WTC11 (cell line): Measurements from ENCODE around the gene SPATA46. TPM values are rescaled to one million over a fixed set of nuclear protein-coding genes. Genes with fewer than 3 reads are reported as not detected.
"Not testable (repeated sequence)": the region's sequence is repeated elsewhere in the genome, so short reads cannot be mapped to it uniquely, and the experiment has no call there.

Source experiments
- ATAC-seq: fragments of 200-7000 bp; cut with Tn5 transposase; 2 replicates; pipeline ENCODE4 v1.10.0; 2021; ENCODE audit warnings: mild to moderate bottlenecking, moderate library complexity
- CTCF ChIA-PET: fragments of 300-600 bp; sonication (Branson Sonifier 250); formaldehyde crosslinking; loops from one replicate; lab custom pipeline; 2021; ENCODE audit warnings: antibody characterized with exemption; lab: Charles Lee
- POLR2A ChIA-PET: fragments of 350-600 bp; sonication (Branson Sonifier 250); formaldehyde crosslinking; loops from one replicate; lab custom pipeline; 2021; ENCODE audit warnings: antibody characterized with exemption; lab: Charles Lee
- DNase-seq: peaks from one replicate; pipeline ENCODE4 v3.0.0; 2021; ENCODE audit warnings: low spot score
- H3K27ac Mint-ChIP-seq: 2 replicates; pipeline ENCODE4 v1.8.0; 2021; ENCODE audit warnings: mixed read lengths
- H3K27me3 Mint-ChIP-seq: 2 replicates; pipeline ENCODE4 v1.8.0; 2021; ENCODE audit warnings: low read depth, mild to moderate bottlenecking, moderate library complexity, mixed read lengths
- H3K36me3 Mint-ChIP-seq: 2 replicates; pipeline ENCODE4 v1.8.0; 2021; ENCODE audit warnings: mixed read lengths
- H3K4me1 Mint-ChIP-seq: 2 replicates; pipeline ENCODE4 v1.8.0; 2022; ENCODE audit warnings: mixed read lengths
- H3K4me3 Mint-ChIP-seq: 2 replicates; pipeline ENCODE4 v1.8.0; 2021; ENCODE audit warnings: mild to moderate bottlenecking, moderate library complexity, mixed read lengths
- H3K9me3 Mint-ChIP-seq: 2 replicates; pipeline ENCODE4 v1.8.0; 2021; ENCODE audit warnings: mixed read lengths
- MYBL2 ChIP-seq: sonication (generic); formaldehyde crosslinking; IDR thresholded peaks from 2 replicates; pipeline ENCODE4 v1.8.1; 2023; ENCODE audit warnings: mild to moderate bottlenecking, moderate library complexity, missing genetic modification reagents
- NFE2L1 ChIP-seq: sonication (generic); formaldehyde crosslinking; IDR thresholded peaks from 2 replicates; pipeline ENCODE4 v1.8.1; 2023; ENCODE audit warnings: missing genetic modification reagents
- NR1H2 ChIP-seq: sonication (generic); formaldehyde crosslinking; IDR thresholded peaks from 2 replicates; pipeline ENCODE4 v1.9.0; 2021; ENCODE audit warnings: mild to moderate bottlenecking, moderate library complexity, missing genetic modification reagents
- NR2C2 ChIP-seq: sonication (generic); formaldehyde crosslinking; IDR thresholded peaks from 2 replicates; pipeline ENCODE4 v1.8.0; 2022; ENCODE audit warnings: mild to moderate bottlenecking, missing genetic modification reagents
- NR3C1 ChIP-seq: sonication (generic); formaldehyde crosslinking; conservative IDR thresholded peaks from 2 replicates; pipeline ENCODE4 v1.8.1; 2023; ENCODE audit warnings: low read depth, mild to moderate bottlenecking, missing genetic modification reagents
- OVOL2 ChIP-seq: fragments of 250-450 bp; sonication (Bioruptor Pico); IDR thresholded peaks from 2 replicates; pipeline ENCODE4 v1.9.0; 2021; ENCODE audit warnings: mild to moderate bottlenecking, borderline replicate concordance
- SOX15 ChIP-seq: fragments of 250-450 bp; sonication (Bioruptor Pico); IDR thresholded peaks from 2 replicates; pipeline ENCODE4 v1.9.0; 2021; ENCODE audit warnings: mild to moderate bottlenecking
- ZNF121 ChIP-seq: sonication (generic); formaldehyde crosslinking; IDR thresholded peaks from 2 replicates; pipeline ENCODE4 v1.8.0; 2023; ENCODE audit warnings: missing genetic modification reagents
- ZNF263 ChIP-seq: sonication (generic); formaldehyde crosslinking; IDR thresholded peaks from 2 replicates; pipeline ENCODE4 v1.8.1; 2022; ENCODE audit warnings: low read depth, mild to moderate bottlenecking, moderate library complexity, missing genetic modification reagents
- ZNF396 ChIP-seq: fragments of 250-450 bp; sonication (Bioruptor Pico); IDR thresholded peaks from 2 replicates; pipeline ENCODE4 v1.8.0; 2021; ENCODE audit warnings: mild to moderate bottlenecking, moderate library complexity, borderline replicate concordance
- total RNA-seq: library from RNA; stranded (reverse); gene quantifications from 3 replicates; pipeline ENCODE4 v1.2.3, GENCODE V29; 2021
- TF ChIP-seq, protein P1 (sequence below): sonication (generic); formaldehyde crosslinking; IDR thresholded peaks from 2 replicates; pipeline ENCODE4 v1.8.0; 2022; ENCODE audit warnings: missing genetic modification reagents
- TF ChIP-seq, protein P2 (sequence below): sonication (generic); formaldehyde crosslinking; IDR thresholded peaks from 2 replicates; pipeline ENCODE4 v1.8.1; 2022; ENCODE audit warnings: low read depth, mild to moderate bottlenecking, moderate library complexity, missing genetic modification reagents, borderline replicate concordance
- TF ChIP-seq, protein P3 (sequence below): fragments of 250-450 bp; sonication (Bioruptor Pico); IDR thresholded peaks from 2 replicates; pipeline ENCODE4 v1.8.0; 2021; ENCODE audit warnings: mild to moderate bottlenecking
- TF ChIP-seq, protein P4 (sequence below): sonication (generic); formaldehyde crosslinking; IDR thresholded peaks from 2 replicates; pipeline ENCODE4 v1.8.0; 2023; ENCODE audit warnings: mild to moderate bottlenecking, missing genetic modification reagents
- TF ChIP-seq, protein P5 (sequence below): sonication (generic); formaldehyde crosslinking; IDR thresholded peaks from 2 replicates; pipeline ENCODE4 v1.8.1; 2023; ENCODE audit warnings: mild to moderate bottlenecking, missing genetic modification reagents

Gene SPATA46
- total RNA-seq, 1 experiment from 2014 or later, result not detected

DNA sequence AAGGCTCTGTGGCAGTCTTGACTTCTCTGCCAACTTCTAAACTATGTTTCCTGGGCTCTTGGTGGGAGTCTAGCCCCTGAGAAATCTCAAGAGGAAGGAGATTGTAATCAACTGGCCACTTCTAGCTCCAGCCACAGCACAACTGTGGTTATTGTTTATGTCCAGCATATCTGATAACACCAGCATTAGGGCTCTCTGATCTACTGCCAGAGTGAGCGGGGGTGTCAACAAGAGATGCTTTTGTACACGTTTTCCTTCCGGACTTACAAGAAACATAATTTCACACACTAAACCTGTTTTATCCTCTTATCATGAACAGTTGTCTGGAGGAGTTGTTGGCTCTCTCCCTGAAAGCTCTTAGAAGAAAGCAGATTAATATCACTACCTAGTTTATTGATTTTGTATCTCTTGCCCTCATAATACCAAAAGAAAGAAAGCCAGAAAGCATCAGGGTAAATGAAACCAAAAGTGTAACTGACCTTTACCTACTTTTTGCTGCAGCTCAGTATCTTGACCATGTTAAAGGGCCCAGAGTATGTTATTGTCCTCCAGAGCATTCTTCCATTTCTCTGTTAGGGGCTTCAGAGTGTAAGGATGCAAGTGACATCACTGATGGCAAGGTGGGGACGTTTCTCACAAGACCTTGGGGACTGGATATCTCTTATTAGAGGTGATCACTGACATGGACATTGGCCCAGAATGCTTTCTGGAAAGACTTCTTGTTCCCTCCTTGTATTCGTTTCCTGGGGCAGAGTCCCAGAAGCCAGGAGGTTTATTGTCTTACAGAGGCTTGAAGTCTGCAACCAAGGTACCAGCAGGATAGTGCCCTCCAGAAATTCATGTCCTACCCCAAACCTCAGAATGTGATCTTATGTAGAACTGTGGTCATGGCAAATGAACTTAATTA lies 44.9 kb upstream of the SPATA46 start (continued):
- TF ChIP-seq, protein P1, sequence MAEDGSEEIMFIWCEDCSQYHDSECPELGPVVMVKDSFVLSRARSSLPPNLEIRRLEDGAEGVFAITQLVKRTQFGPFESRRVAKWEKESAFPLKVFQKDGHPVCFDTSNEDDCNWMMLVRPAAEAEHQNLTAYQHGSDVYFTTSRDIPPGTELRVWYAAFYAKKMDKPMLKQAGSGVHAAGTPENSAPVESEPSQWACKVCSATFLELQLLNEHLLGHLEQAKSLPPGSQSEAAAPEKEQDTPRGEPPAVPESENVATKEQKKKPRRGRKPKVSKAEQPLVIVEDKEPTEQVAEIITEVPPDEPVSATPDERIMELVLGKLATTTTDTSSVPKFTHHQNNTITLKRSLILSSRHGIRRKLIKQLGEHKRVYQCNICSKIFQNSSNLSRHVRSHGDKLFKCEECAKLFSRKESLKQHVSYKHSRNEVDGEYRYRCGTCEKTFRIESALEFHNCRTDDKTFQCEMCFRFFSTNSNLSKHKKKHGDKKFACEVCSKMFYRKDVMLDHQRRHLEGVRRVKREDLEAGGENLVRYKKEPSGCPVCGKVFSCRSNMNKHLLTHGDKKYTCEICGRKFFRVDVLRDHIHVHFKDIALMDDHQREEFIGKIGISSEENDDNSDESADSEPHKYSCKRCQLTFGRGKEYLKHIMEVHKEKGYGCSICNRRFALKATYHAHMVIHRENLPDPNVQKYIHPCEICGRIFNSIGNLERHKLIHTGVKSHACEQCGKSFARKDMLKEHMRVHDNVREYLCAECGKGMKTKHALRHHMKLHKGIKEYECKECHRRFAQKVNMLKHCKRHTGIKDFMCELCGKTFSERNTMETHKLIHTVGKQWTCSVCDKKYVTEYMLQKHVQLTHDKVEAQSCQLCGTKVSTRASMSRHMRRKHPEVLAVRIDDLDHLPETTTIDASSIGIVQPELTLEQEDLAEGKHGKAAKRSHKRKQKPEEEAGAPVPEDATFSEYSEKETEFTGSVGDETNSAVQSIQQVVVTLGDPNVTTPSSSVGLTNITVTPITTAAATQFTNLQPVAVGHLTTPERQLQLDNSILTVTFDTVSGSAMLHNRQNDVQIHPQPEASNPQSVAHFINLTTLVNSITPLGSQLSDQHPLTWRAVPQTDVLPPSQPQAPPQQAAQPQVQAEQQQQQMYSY (CRISPR knock-in tag), result no peak
- TF ChIP-seq SOX15 (CRISPR knock-in tag), result no peak
- TF ChIP-seq, protein P2, sequence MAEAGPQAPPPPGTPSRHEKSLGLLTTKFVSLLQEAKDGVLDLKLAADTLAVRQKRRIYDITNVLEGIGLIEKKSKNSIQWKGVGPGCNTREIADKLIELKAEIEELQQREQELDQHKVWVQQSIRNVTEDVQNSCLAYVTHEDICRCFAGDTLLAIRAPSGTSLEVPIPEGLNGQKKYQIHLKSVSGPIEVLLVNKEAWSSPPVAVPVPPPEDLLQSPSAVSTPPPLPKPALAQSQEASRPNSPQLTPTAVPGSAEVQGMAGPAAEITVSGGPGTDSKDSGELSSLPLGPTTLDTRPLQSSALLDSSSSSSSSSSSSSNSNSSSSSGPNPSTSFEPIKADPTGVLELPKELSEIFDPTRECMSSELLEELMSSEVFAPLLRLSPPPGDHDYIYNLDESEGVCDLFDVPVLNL, result no peak
- TF ChIP-seq, protein P3, sequence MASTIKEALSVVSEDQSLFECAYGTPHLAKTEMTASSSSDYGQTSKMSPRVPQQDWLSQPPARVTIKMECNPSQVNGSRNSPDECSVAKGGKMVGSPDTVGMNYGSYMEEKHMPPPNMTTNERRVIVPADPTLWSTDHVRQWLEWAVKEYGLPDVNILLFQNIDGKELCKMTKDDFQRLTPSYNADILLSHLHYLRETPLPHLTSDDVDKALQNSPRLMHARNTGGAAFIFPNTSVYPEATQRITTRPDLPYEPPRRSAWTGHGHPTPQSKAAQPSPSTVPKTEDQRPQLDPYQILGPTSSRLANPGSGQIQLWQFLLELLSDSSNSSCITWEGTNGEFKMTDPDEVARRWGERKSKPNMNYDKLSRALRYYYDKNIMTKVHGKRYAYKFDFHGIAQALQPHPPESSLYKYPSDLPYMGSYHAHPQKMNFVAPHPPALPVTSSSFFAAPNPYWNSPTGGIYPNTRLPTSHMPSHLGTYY (CRISPR knock-in tag), result no peak
- TF ChIP-seq, protein P4, sequence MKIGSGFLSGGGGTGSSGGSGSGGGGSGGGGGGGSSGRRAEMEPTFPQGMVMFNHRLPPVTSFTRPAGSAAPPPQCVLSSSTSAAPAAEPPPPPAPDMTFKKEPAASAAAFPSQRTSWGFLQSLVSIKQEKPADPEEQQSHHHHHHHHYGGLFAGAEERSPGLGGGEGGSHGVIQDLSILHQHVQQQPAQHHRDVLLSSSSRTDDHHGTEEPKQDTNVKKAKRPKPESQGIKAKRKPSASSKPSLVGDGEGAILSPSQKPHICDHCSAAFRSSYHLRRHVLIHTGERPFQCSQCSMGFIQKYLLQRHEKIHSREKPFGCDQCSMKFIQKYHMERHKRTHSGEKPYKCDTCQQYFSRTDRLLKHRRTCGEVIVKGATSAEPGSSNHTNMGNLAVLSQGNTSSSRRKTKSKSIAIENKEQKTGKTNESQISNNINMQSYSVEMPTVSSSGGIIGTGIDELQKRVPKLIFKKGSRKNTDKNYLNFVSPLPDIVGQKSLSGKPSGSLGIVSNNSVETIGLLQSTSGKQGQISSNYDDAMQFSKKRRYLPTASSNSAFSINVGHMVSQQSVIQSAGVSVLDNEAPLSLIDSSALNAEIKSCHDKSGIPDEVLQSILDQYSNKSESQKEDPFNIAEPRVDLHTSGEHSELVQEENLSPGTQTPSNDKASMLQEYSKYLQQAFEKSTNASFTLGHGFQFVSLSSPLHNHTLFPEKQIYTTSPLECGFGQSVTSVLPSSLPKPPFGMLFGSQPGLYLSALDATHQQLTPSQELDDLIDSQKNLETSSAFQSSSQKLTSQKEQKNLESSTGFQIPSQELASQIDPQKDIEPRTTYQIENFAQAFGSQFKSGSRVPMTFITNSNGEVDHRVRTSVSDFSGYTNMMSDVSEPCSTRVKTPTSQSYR (CRISPR knock-in tag), result no peak
- TF ChIP-seq MYBL2 (CRISPR knock-in tag), result no peak
- no peak for TF ChIP-seq NR3C1 (CRISPR knock-in tag)
- no peak for TF ChIP-seq ZNF396 (CRISPR knock-in tag)
- no peak for TF ChIP-seq ZNF121
- TF ChIP-seq ZNF263, result no peak
- no peak for TF ChIP-seq OVOL2 (CRISPR knock-in tag)
- no peak for TF ChIP-seq NR1H2 (CRISPR knock-in tag)
- TF ChIP-seq, all 79 proteins: peak for 0

DNA sequence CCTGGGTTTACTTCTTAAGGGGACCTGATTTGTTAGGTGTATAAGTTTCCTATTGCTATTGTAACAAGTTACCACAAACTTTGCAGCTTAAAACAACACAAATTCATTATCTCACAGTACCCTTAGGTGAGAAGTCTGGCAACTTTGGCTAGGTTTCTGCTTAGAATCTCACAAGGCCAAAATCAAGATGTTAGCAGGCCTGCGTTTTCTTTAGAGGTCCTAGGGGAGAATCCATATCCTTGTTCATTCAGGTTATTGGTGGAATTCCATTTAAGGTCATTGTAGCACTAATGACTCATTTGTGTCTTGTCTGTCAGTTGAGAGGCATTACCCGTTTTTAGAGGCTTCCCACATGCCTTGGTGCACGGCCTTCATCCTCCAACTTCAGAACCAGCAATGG lies 43.5 kb upstream of the SPATA46 start:
- POLR2A ChIA-PET, result no interaction called here
- no peak overlapping the region for H3K4me3 Mint-ChIP-seq

DNA sequence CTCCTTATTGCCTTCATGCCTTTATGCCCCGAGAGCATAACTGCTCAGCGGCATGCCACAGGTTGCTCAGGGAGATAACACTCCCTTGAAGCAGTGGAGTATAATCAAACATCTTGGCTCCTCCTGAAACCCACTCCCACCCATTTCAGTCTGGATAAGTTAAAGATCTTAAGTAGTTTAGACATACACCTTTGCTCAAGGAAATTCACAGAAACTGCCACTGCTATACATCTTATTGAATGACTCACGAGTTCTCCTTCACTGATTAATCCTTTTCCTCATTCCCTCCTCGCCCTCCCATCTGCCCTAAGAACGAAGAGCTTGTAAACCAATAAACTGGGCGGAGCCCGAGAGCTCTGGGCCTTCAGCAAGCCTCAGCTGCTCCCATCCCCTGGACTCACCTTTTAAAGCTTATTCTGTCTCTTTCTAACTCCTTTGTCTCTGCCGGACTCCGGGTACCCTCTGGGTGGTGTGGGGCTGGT lies 42.8 kb upstream of the SPATA46 start:
- H3K4me1 Mint-ChIP-seq, ATAC-seq, POLR2A ChIA-PET, DNase-seq, H3K27ac Mint-ChIP-seq, H3K36me3 Mint-ChIP-seq, H3K27me3 Mint-ChIP-seq, H3K4me3 Mint-ChIP-seq: not testable (repeated sequence)
- CTCF ChIA-PET, result interaction anchor here (1.1 to 1.4 kb wide), 2 partner anchors 62 to 363 kb away, joined by 3 to 4 read pairs; no protein-coding TSS in a partner anchor
- peaks cover 14% of the 10 kb centered on the region for H3K9me3 Mint-ChIP-seq

More for the DNA sequence above, 43.5 kb upstream of the SPATA46 start:
- ATAC-seq (no peak), DNase-seq (no peak)
- Mint-ChIP-seq H3K27me3 (no peaks in the 10 kb centered on the region), H3K27ac (no peak overlapping the region), H3K9me3 (peaks cover 15% of the 10 kb centered on the region), H3K36me3 (peaks cover 6% of the 10 kb centered on the region), H3K4me1 (no peaks in the 10 kb centered on the region)
- CTCF ChIA-PET, result interaction anchor here (1.4 kb wide), 1 partner anchor 62 kb away, joined by 3 read pairs; no protein-coding TSS in a partner anchor
- no peak for TF ChIP-seq NFE2L1 (CRISPR knock-in tag)
- no peak for TF ChIP-seq NR2C2
- TF ChIP-seq, protein P5, sequence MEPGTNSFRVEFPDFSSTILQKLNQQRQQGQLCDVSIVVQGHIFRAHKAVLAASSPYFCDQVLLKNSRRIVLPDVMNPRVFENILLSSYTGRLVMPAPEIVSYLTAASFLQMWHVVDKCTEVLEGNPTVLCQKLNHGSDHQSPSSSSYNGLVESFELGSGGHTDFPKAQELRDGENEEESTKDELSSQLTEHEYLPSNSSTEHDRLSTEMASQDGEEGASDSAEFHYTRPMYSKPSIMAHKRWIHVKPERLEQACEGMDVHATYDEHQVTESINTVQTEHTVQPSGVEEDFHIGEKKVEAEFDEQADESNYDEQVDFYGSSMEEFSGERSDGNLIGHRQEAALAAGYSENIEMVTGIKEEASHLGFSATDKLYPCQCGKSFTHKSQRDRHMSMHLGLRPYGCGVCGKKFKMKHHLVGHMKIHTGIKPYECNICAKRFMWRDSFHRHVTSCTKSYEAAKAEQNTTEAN (CRISPR knock-in tag), result no peak

DNA sequence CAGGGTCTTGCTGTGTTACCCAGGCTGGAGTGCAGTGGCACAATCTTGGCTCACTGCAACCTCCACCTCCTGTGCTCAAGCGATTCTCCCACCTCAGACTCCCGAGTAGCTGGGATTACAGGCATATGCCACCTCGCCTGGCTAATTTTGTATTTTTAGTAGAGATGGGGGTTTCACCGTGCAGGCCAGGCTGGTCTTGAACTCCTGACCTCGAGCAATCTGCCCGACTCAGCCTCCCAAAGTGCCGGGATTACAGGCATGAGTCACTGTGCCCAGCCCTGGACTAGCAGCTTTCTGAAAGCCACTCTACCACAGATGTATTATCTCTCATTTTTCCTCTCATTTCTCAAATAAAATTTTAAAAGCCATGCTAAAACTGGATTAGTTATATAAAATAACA lies 41.9 kb upstream of the SPATA46 start:
- CTCF ChIA-PET, result interaction anchor here (1.1 to 1.4 kb wide), 2 partner anchors 61 to 362 kb away, joined by 4 read pairs; no protein-coding TSS in a partner anchor
- H3K4me3 Mint-ChIP-seq, H3K27me3 Mint-ChIP-seq, H3K27ac Mint-ChIP-seq, H3K4me1 Mint-ChIP-seq, POLR2A ChIA-PET, H3K36me3 Mint-ChIP-seq, ATAC-seq, DNase-seq: not testable (repeated sequence)
- peaks cover 12% of the 10 kb centered on the region for H3K9me3 Mint-ChIP-seq
